Ishikawa (cell line): ENCODE measurements around the gene AUTS2.

Experiments used
- CEBPB ChIP-seq: IDR thresholded peaks from 2 replicates; pipeline ENCODE4 v1.6.1; 2012
- CREB1 ChIP-seq: IDR thresholded peaks from 2 replicates; pipeline ENCODE4 v1.6.1; 2012; ENCODE audit warnings: low read depth
- EGR1 ChIP-seq: IDR thresholded peaks from 2 replicates; pipeline ENCODE4 v1.6.1; 2012
- EP300 ChIP-seq: IDR thresholded peaks from 2 replicates; pipeline ENCODE4 v1.6.1; 2012; ENCODE audit warnings: borderline replicate concordance
- FOXM1 ChIP-seq: IDR thresholded peaks from 2 replicates; pipeline ENCODE4 v1.6.1; 2012; ENCODE audit warnings: low read depth, borderline replicate concordance
- NFIC ChIP-seq: IDR thresholded peaks from 2 replicates; pipeline ENCODE4 v1.6.1; 2012
- RAD21 ChIP-seq: IDR thresholded peaks from 2 replicates; pipeline ENCODE4 v1.6.1; 2012; ENCODE audit warnings: low read depth
- TAF1 ChIP-seq: IDR thresholded peaks from 2 replicates; pipeline ENCODE4 v1.6.1; 2012; ENCODE audit warnings: low read depth, mild to moderate bottlenecking
- TCF12 ChIP-seq: IDR thresholded peaks from 2 replicates; pipeline ENCODE4 v1.6.1; 2012; ENCODE audit warnings: low read depth
- TEAD4 ChIP-seq: IDR thresholded peaks from 2 replicates; pipeline ENCODE4 v1.6.1; 2012
- YY1 ChIP-seq: IDR thresholded peaks from 2 replicates; pipeline ENCODE4 v1.6.1; 2012; ENCODE audit warnings: low read depth
- ZBTB7A ChIP-seq: IDR thresholded peaks from 2 replicates; pipeline ENCODE4 v1.6.1; 2012; ENCODE audit warnings: low read depth
- TF ChIP-seq, protein P1 (sequence below): IDR thresholded peaks from 2 replicates; pipeline ENCODE4 v1.6.1; 2012
- TF ChIP-seq, protein P2 (sequence below): IDR thresholded peaks from 2 replicates; pipeline ENCODE4 v1.6.1; 2012
- TF ChIP-seq, protein P3 (sequence below): IDR thresholded peaks from 2 replicates; pipeline ENCODE4 v1.6.1; 2012; ENCODE audit warnings: low read depth, mild to moderate bottlenecking

The AUTS2 gene

DNA sequence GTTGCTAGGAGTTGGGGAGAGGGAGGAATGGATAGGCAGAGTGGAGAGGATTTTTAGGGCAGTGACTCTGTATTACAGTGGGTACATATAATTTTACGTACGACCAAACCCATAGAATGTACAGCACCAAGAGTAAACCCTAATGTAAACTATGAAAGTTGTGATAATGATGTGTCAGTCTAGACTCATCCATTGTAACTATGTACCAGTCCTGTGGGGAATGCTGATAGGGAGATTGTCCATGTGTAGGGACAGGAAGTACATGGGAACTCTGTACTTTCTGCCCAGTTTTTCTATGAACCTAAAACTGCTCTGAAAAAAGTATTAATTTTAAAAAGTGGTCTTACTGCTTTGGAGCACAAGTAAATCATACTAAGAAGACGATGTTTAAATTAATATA is 441.8 kb downstream of the AUTS2 start:
- TF ChIP-seq EGR1: no peak
- TF ChIP-seq, protein P1, sequence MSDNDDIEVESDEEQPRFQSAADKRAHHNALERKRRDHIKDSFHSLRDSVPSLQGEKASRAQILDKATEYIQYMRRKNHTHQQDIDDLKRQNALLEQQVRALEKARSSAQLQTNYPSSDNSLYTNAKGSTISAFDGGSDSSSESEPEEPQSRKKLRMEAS: no peak
- TF ChIP-seq EP300: no peak
- no peak for TF ChIP-seq TAF1
- TF ChIP-seq ZBTB7A: no peak
- no peak for TF ChIP-seq TCF12
- no peak for TF ChIP-seq CREB1
- TF ChIP-seq TEAD4: no peak
- no peak for TF ChIP-seq RAD21
- TF ChIP-seq, protein P2, sequence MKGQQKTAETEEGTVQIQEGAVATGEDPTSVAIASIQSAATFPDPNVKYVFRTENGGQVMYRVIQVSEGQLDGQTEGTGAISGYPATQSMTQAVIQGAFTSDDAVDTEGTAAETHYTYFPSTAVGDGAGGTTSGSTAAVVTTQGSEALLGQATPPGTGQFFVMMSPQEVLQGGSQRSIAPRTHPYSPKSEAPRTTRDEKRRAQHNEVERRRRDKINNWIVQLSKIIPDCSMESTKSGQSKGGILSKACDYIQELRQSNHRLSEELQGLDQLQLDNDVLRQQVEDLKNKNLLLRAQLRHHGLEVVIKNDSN: no peak
- TF ChIP-seq FOXM1: no peak
- TF ChIP-seq CEBPB: no peak
- TF ChIP-seq, protein P3, sequence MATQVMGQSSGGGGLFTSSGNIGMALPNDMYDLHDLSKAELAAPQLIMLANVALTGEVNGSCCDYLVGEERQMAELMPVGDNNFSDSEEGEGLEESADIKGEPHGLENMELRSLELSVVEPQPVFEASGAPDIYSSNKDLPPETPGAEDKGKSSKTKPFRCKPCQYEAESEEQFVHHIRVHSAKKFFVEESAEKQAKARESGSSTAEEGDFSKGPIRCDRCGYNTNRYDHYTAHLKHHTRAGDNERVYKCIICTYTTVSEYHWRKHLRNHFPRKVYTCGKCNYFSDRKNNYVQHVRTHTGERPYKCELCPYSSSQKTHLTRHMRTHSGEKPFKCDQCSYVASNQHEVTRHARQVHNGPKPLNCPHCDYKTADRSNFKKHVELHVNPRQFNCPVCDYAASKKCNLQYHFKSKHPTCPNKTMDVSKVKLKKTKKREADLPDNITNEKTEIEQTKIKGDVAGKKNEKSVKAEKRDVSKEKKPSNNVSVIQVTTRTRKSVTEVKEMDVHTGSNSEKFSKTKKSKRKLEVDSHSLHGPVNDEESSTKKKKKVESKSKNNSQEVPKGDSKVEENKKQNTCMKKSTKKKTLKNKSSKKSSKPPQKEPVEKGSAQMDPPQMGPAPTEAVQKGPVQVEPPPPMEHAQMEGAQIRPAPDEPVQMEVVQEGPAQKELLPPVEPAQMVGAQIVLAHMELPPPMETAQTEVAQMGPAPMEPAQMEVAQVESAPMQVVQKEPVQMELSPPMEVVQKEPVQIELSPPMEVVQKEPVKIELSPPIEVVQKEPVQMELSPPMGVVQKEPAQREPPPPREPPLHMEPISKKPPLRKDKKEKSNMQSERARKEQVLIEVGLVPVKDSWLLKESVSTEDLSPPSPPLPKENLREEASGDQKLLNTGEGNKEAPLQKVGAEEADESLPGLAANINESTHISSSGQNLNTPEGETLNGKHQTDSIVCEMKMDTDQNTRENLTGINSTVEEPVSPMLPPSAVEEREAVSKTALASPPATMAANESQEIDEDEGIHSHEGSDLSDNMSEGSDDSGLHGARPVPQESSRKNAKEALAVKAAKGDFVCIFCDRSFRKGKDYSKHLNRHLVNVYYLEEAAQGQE: no peak
- TF ChIP-seq NFIC: no peak

DNA sequence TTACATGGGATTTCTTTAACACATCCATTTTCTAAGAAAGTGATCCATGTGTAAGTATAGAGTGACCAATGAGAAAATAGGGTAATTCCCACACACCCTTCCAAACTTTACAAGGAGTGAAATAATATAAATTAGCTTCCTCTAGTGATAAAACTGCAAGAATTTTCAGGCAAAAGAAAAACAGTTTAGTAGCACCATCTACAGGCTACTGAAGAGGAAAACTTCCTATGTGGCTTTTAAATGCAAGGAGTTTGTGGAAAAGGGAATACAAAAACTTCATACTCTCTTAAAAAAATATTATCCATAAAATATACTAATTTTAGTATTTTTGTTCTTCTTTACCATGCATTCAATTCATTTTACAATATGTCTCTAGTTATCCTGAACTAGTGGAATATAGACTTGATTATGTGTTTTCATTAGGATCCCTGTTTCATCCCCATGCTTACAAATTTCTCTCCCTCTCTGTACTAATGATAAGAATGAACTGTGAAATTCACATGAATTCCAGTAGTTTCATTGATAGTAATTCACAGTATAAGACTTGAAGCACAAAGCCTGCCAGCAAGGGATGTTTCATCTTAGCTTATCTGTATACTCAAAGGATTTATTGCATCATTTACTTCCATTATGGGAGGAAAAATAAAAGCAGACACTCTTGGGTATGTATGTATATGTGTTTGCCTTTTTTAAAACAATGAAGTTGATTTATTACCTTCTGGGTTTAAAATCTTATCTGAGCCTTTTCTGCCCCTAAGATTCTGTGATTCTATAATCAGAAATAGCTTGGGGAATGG is 442.9 kb downstream of the AUTS2 start:
- TF ChIP-seq, protein P1: no peak
- TF ChIP-seq TEAD4: no peak
- no peak for TF ChIP-seq YY1
- TF ChIP-seq FOXM1: no peak
- no peak for TF ChIP-seq CEBPB
- TF ChIP-seq ZBTB7A: no peak

DNA sequence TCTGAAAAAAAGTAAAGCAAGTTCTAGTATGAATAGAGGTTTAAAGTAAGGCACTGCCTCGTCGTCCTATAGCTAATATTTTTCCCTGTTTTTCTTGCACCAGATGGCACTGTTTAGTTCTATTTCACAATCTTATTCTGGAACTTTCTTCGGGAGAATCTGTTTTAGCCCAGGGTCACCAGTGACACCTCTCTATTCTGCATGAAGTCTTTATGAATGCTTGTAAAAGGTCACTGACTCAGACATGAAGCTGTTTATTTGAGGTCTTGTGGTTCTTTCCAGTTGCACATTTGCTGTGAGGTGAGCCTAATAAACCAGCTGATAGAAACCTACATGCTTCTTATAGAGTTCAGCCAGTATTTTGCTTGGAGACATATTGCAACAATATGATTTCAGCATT is 444.3 kb downstream of the AUTS2 start:
- TF ChIP-seq RAD21 (no peak), YY1 (no peak), TEAD4 (no peak), EP300 (no peak), NFIC (no peak), ZBTB7A (no peak), EGR1 (no peak), FOXM1 (no peak), CEBPB (no peak), CREB1 (no peak), TCF12 (no peak), TAF1 (no peak)
- TF ChIP-seq, protein P2: no peak
- TF ChIP-seq, protein P1: no peak
- TF ChIP-seq, protein P3: no peak

DNA sequence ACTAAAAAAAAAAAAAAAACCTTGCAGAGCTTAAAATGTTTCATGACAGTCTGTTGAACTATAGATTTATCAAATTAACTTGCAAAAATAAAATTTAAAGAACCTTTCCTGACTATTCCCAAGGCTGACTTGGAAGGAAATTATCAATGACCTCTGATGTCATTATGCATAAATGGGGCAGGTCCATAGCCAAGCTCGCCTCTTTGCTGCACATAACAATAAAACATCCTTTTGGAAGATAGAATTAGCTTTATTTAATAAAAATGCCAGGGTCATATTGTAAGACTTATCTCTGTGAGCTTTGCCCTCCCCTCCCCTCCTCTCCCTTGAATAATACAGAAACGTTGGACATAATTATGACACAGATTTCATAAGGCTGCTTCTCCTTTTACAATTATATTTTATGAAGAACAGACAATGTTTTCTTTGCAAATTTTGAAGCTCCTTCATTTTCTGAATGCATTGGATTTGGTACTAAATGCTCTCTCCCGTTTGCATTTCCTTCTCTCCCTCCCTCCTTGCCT is 444.8 kb downstream of the AUTS2 start:
- TF ChIP-seq CEBPB: no peak
- no peak for TF ChIP-seq RAD21
- no peak for TF ChIP-seq CREB1
- TF ChIP-seq ZBTB7A: no peak

DNA sequence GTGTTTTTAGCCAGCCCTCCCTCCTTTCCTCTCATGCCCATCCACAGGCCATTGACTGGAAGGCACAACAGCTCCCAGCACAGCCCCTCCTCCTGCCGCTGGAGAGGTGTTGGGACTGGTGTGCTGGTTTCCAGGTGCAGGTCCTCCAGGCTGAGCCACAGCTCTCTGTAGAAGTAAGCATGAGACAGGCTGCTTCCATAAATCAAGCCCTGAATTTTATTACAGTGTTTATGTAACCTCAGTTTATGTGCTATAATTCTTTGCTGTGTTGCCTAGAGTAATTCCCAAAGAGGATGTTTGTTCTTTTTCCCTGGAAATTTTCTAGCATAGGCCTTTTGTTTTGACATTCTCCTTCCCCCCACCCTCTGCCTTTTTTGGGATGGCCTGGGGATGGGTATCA is 445.8 kb downstream of the AUTS2 start:
- no peak for TF ChIP-seq RAD21
- TF ChIP-seq, protein P1: no peak
- no peak for TF ChIP-seq CEBPB
- TF ChIP-seq TAF1: no peak
- no peak for TF ChIP-seq TCF12
- TF ChIP-seq EP300: no peak
- TF ChIP-seq, protein P2: no peak
- TF ChIP-seq FOXM1: no peak
- TF ChIP-seq NFIC: no peak
- TF ChIP-seq YY1: no peak
- no peak for TF ChIP-seq TEAD4
- TF ChIP-seq ZBTB7A: no peak
- no peak for TF ChIP-seq CREB1
- TF ChIP-seq EGR1: no peak
- TF ChIP-seq, protein P3: no peak
